Colonic mucosa (tissue), 4 donors: ENCODE results near the gene TNN. TPM values are rescaled to one million over a fixed set of nuclear protein-coding genes. Genes with fewer than 3 reads are reported as not detected.

ENCODE experiments used
- DNase-seq: peaks from one replicate; pipeline ENCODE4 v3.0.0-alpha.2; 2020
- H3K27ac ChIP-seq: fragments of 200-600 bp; one replicate; pipeline ENCODE4 v1.8.0; 2021
- H3K27me3 ChIP-seq: fragments of 200-600 bp; one replicate; pipeline ENCODE4 v1.8.0; 2021
- H3K36me3 ChIP-seq: fragments of 200-600 bp; one replicate; pipeline ENCODE4 v1.8.0; 2021
- H3K4me1 ChIP-seq: fragments of 200-600 bp; one replicate; pipeline ENCODE4 v1.8.0; 2021; ENCODE audit warnings: mild to moderate bottlenecking
- H3K4me3 ChIP-seq: fragments of 200-600 bp; one replicate; pipeline ENCODE4 v1.8.0; 2021
- H3K9ac ChIP-seq, 2 donors: one replicate each; pipeline ENCODE4 v1.7.0; 2013; ENCODE audit warnings: control low read depth in 2 of 2, low read depth in 2 of 2, low read length in 2 of 2
- H3K9me3 ChIP-seq: fragments of 200-600 bp; one replicate; pipeline ENCODE4 v1.8.0; 2021
- CTCF ChIP-seq: fragments of 200-600 bp; IDR thresholded peaks from one replicate; pipeline ENCODE4 v1.8.0; 2022; ENCODE audit warnings: antibody characterized with exemption, mild to moderate bottlenecking
- intact Hi-C: fragments of 100-400 bp; cut with DNase I; formaldehyde crosslinking; loops from one replicate; pipeline ENCODE4 v1.14.1; 2022
- total RNA-seq, 2 donors: library from RNA; stranded (reverse); fragmentation: NEBNext Ultra II Directional in 1 of 2; extraction: Animal tissue kit (Norgen Biotek cat#: 25700) in 1 of 2; gene quantifications; one replicate each; pipeline ENCODE4 v1.2.1, GENCODE V29; 2021
- donor health status: healthy.
- donor health status: DM: no; HTN: no; CAD: no.
- donor health status: DM: no; HTN: no; CAD: no.

TNN gene
- total RNA-seq, 2 donors from 2014 or later, result 0.07 to 0.13 TPM

DNA sequence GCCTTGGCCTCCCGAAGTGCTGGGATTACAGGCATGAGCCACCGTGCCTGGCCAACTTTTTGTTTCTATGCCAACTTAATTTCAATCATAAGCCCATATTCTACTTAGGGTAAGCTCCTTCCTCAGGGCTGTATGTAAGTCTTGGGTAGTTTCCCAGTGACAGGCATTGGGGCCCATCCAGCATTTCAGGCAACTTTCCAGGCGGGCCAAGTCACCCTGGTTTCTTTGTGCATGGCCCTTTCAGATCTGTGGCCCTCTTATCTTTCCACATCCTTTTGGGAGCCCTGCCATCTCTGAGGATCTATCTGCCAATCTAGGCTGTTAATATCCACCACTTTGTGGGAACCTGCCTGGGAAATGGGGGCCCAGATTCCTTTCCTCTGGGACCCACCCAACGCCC, 58.7 kb downstream of the TNN start:
- Histone ChIP-seq H3K27ac (no peak overlapping the region), H3K36me3 (no peaks in the 10 kb centered on the region), H3K9ac (no peak overlapping the region), H3K9me3 (no peaks in the 10 kb centered on the region), H3K4me3 (no peak overlapping the region), H3K4me1 (no peaks in the 10 kb centered on the region), H3K27me3 (no peaks in the 10 kb centered on the region)
- intact Hi-C loops, result loop anchor here (10.0 kb wide), 1 partner anchor 352 kb away; no protein-coding TSS in a partner anchor
- no peak for TF ChIP-seq CTCF
- DNase-seq, result no peak

DNA sequence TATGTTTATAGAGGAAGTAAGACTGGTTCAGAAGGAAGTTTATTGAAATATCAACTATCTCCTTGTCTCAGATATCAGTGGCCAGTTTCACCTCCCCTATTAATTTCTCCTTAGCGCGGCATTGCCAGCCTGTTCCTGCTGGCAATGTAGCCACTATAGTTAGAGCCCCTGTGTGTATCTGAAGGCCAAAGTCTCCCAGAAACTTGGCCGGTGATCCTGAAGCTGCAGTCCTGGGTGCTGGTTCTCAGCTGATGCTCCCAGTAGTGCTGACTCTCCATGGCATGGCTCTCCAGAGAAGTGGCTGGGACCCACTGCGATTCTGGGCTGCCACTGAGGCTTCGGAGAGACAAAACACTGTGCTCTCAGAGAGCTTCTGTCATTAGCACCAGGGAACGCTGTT, 59.9 kb downstream of the TNN start:
- no peak for DNase-seq
- intact Hi-C loops, result loop anchor here (10.0 kb wide), 1 partner anchor 353 kb away; no protein-coding TSS in a partner anchor
- Histone ChIP-seq H3K9ac (no peak overlapping the region), H3K27ac (no peak overlapping the region), H3K36me3 (no peaks in the 10 kb centered on the region), H3K27me3 (no peaks in the 10 kb centered on the region), H3K9me3 (no peaks in the 10 kb centered on the region), H3K4me3 (no peak overlapping the region), H3K4me1 (no peaks in the 10 kb centered on the region)
- TF ChIP-seq CTCF, result no peak

DNA sequence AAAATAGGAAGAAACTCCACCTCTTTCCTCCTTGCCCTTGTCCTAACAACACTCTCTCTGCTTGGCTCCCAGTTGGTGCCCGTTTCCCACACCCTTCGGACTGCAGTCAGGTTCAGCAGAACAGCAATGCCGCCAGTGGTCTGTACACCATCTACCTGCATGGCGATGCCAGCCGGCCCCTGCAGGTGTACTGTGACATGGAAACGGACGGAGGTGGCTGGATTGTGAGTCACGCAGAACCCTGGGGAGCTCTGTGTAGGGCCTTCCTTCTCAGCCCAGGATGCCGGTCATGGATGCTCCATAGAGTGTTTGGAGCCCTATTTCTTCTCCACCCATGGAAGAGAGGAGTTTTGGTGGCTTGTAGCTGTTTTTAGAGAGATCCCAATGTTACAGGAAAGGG, 60.9 kb downstream of the TNN start:
- H3K27me3 ChIP-seq, result no peaks in the 10 kb centered on the region
- TF ChIP-seq CTCF, result no peak
- intact Hi-C loops, result loop anchor here (10.0 kb wide), 1 partner anchor 354 kb away; no protein-coding TSS in a partner anchor
- no peaks in the 10 kb centered on the region for H3K36me3 ChIP-seq
- DNase-seq, result no peak
- H3K4me3 ChIP-seq, result no peak overlapping the region
- no peaks in the 10 kb centered on the region for H3K4me1 ChIP-seq
- H3K9ac ChIP-seq, result no peak overlapping the region
- H3K9me3 ChIP-seq, result no peaks in the 10 kb centered on the region
- no peak overlapping the region for H3K27ac ChIP-seq

DNA sequence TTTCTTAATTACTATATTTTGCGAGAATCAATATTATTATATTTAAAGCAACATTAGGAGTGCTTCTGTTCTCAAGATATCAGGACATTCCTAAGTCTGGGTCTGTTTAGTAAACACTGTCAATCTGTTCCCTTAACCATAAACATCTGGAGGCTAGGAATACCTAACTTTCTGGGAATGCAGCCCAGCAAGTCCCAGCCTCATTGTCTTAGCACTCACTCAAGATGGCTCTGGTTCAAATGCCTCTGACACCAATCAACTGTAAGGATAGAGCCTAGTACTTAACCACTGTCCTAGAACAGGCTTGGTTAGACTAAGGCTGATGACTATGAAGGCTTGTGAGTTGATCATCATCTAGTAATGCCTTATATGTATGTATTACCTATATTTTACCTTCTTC, 61.5 kb downstream of the TNN start:
- no peak overlapping the region for H3K27ac ChIP-seq
- H3K9me3 ChIP-seq, result no peaks in the 10 kb centered on the region
- intact Hi-C loops, result loop anchor here (10.0 kb wide), 1 partner anchor 354 kb away; no protein-coding TSS in a partner anchor
- DNase-seq, result no peak
- no peak overlapping the region for H3K4me3 ChIP-seq
- TF ChIP-seq CTCF, result no peak
- no peaks in the 10 kb centered on the region for H3K27me3 ChIP-seq
- H3K36me3 ChIP-seq, result no peaks in the 10 kb centered on the region
- H3K4me1 ChIP-seq, result no peaks in the 10 kb centered on the region
- H3K9ac ChIP-seq, result no peak overlapping the region

DNA sequence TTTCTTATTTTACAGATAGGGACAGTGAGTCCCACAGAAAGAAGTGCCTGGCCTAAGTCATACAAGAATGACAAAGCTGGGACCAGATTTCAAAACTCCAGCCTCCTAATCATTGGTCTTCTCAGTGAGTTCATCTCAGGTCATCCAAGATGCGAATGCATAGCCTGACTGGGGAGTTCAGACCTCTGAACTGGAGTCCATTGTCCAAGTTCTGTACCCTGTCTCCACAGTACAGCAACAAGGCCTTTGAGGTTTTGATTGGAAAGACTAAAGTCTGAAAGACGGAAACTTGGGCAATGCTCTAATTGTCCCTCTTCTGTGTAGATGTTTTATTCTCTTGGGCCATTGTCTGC, 62.0 kb downstream of the TNN start:
- no peak for TF ChIP-seq CTCF
- no peaks in the 10 kb centered on the region for H3K27me3 ChIP-seq
- H3K4me1 ChIP-seq, result no peaks in the 10 kb centered on the region
- intact Hi-C loops, result loop anchor here (10.0 kb wide), 1 partner anchor 355 kb away; no protein-coding TSS in a partner anchor
- H3K36me3 ChIP-seq, result no peaks in the 10 kb centered on the region
- H3K9ac ChIP-seq, result no peak overlapping the region
- no peak overlapping the region for H3K4me3 ChIP-seq
- no peak overlapping the region for H3K27ac ChIP-seq
- no peaks in the 10 kb centered on the region for H3K9me3 ChIP-seq
- no peak for DNase-seq
